ENCODE results near the gene PML. TPM values are rescaled to one million over a fixed set of nuclear protein-coding genes. Genes with fewer than 3 reads are reported as not detected.
"Not testable (repeated sequence)": the region's sequence is repeated elsewhere in the genome, so short reads cannot be mapped to it uniquely, and the experiment has no call there.

PML gene
- total RNA-seq, 1 experiment from 2014 or later: 78.6 TPM

- DNase-seq (ENCODE audit: low read depth): peak; percentile 93
These were observed 35.4 kb upstream of the PML start for GRCh38 chr15:73959012-73959581.

DNA sequence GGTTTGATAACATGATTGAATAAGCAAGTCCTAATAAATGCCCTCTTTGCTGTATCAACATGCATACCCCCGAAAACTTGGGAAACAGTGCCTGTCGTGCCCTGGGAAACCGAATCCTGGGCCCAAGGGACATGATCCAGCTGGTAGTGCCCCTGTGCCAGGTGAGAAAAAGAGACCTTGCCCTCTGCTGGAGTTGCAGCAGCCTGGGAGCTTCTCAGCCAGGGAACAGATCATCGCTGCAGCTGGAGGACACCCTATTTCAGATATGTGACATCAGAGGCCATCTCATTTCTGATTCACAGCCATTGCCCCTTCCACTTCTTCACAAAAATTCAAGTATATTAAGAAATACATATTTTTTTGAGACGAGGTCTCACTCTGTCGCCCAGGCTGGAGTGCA lies 34.7 kb upstream of the PML start:
- DNase-seq (ENCODE audit: low read depth): no peak

DNA sequence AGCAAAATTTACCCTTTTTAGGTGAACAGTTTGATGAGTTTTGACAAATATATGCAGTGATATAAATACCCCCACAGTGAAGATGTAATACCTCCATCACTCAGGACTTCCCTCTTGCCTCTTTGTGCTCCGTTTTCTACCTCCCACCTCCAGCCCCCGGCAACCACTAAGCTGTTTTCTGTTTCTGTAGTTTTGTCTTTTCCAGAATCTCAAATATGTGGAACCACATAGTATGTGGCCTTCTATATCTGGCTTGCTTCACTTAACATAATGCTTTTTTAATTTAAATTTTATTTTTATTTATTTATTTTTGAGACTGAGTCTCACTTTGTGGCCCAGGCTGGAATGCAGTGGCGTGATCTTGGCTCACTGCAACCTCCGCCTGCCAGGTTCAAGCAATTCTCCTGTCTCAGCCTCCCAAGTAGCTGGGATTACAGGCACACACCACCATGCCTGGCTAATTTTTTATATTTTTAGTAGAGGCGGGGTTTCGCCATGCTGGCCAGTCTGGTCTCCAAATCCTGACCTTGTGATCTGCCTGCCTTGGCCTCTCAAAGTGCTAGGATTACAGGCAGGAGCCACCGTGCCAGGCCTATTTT lies 33.9 kb upstream of the PML start:
- DNase-seq (ENCODE audit: low read depth): not testable (repeated sequence)

DNA sequence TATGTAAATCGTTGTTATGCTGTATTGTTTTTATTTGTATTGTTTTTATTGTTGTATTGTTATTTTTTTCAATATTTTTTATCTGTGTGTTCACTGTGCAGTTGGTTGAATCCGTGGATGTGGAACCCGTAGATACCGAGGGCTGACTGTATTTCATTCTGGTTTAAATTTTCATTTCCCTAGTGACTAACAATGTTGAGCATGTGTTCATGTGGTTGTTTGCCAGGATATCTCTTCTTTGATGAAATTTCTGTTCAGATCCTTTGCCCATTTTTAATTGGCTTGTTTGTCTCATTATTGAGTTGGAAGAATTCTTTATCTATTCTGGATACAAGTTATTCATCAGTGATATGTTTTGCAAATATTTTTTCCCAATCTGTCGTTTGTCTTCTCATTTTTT lies 32.1 kb upstream of the PML start:
- peak; percentile 67 for DNase-seq (ENCODE audit: low read depth)

- peak; percentile 81 for DNase-seq (ENCODE audit: low read depth)
These were observed 29.8 kb upstream of the PML start for GRCh38 chr15:73964736-73965093.

DNA sequence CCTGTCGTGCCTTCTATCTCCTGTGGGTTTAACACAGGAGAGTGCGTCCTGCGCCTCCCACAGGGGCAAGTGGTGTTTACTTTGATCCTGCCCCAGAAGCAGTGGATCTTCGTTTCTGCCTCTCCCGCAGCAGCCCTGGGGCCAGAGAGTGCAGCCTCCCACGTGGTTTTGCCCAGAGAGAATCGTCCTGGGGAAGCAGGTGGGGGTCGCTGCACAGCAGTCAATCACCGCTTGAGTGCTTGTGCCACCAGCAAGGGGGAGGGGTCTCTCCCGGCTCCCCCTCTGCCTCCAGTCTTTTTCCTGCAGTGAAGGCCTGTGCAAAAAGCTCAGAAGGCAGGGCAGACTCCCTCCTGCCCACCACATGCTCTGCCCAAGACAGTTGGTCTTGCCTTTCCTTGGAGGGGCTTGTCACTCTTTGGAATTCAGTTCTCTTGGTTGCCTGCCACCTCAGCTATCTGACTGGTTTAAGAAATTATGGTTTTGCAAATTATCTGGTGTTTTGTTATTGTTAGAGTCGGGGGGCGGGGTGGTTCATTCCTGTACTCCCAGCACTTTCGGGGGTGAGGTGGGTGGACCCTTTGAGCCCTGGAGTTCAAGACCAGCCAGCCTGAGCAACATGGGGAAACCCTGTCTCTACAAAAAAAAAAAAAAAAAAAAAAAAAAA lies 29.3 kb upstream of the PML start:
- DNase-seq (ENCODE audit: low read depth): peak; percentile 50

DNA sequence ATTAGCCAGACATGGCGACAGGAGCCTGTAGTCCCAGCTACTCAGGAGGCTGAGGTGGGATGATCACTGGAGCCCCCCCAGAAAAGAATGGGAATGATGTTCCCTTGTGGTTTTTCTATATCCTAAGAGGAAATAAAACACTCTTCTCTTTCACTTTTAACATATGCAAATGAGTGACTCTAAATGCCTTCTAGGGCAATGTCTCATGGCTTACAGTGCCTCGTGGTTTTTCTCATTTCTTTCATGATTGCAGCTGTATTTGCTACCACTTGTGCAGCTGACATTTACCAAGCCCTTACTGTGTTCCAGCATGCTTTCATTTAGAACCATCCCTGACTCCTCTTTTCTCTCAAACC lies 28.8 kb upstream of the PML start:
- DNase-seq (ENCODE audit: low read depth): peak; percentile 79

- DNase-seq (ENCODE audit: low read depth): no peak
These were observed 26.1 kb upstream of the PML start for GRCh38 chr15:73968461-73968860.

- DNase-seq (ENCODE audit: low read depth): no peak
These were observed 25.3 kb upstream of the PML start for GRCh38 chr15:73969151-73969759.

- peak; percentile 82 for DNase-seq (ENCODE audit: low read depth)
These were observed 21.4 kb upstream of the PML start for GRCh38 chr15:73972984-73973682.

GRCh38 chr15:73973683-73974200 lies 20.8 kb upstream of the PML start:
- DNase-seq (ENCODE audit: low read depth): not testable (repeated sequence)

- not testable (repeated sequence) for DNase-seq (ENCODE audit: low read depth)
These were observed 18.9 kb upstream of the PML start for GRCh38 chr15:73975440-73976125.

DNA sequence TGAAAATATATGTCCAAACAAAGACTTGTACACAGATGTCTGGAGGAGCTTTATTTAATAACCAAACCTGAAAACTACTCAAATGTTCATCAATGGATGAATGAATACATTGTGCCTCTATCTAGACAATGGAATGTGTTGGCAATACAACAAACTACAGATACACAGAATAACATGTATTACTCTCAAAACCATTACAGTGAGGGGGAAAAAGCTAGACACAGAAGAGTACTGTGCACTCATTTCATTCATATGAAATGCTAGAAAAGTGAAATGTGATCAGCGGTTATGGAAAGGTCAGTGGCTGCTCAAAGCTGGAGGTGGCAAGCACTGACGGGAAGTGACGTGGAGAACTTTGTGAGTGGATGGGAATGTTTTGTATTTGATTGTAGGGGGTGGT lies 15.6 kb upstream of the PML start:
- DNase-seq (ENCODE audit: low read depth): no peak

GRCh38 chr15:73979636-73980035 lies 14.9 kb upstream of the PML start:
- no peak for DNase-seq (ENCODE audit: low read depth)

- DNase-seq (ENCODE audit: low read depth): no peak
These were observed 12.7 kb upstream of the PML start for GRCh38 chr15:73981761-73982221.

DNA sequence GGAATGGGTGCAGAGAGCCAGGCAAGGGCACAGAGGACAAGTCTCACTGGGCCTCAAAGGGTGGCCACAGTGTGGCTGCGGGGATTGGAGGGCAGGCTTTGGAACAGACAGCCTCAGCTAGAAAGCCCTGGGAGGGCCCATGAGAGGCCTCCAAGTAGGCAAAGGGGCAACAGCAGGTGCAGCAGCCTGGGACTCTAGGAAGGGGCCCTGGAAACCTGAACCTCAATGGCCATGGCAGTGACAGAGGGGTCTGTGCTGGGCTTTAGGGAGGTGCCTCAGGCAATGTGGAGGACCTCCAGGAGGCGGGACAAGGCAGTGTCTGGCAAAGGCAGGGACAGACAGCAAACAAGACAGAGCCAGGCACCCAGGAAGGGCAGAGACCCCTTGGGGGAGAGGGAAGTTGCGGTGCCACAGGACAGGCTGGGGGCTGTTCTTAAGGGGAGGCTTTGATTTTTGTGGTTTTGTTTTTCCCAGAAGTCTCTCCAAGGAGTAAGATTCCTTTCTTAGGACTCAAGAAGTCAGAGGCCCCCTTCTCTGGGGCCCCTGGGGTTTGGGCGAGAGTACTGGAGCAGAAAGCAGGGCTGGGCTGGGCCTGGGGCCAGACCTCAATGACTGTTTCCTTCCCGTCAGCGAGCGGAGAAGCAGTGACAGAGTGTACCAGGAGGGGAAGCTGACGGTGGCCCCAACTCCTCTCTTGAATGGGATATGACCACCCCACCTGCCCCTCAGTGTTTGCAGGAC lies 12.1 kb upstream of the PML start:
- peak; percentile 94 for DNase-seq (ENCODE audit: low read depth)

DNA sequence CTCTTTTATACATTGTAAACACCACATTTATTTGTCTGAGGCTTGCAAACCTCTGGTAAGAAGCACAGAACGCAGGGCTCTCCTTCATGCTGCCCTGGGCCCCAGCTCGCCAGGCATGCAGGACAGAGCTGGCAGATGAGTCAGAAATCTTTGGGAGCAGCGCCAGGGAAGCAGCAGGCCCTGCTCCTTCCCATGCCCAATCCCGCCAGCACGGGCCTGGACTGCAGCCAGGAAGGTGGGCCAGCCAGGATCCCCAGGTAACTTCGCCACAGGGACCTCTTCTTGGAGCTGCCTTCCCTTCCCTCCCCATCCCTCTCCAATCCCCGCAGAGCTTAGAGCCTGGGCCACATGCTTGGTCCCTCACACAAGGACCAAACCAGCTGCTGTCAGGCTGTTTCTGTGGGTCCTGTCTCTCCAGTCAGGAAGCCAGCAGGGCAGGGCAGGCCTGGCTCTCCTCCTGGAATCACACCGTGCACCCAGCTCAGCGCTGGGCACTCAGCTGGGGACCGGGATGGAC lies 11.2 kb upstream of the PML start:
- peak; percentile 86 for DNase-seq (ENCODE audit: low read depth)

DNA sequence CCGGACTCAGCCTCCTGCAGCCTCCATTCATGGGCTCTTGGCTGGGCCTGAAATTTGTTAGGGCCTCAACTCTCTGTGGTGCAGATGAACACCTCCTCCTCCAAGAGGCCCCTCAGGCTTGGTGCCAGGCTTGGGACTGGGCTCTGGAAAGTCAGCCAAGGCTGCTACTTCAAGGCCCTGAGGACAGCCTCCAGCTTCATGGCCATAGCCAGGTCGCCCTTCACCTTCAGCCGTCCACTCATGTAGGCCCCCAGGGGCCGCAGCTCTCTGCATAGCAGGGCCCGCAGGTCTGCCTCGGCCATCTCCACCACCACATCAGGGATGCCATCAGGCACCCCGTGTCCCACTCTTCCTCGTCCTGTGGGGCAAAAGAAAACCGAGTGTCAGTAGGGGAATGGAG lies 10.7 kb upstream of the PML start:
- DNase-seq (ENCODE audit: low read depth): no peak

DNA sequence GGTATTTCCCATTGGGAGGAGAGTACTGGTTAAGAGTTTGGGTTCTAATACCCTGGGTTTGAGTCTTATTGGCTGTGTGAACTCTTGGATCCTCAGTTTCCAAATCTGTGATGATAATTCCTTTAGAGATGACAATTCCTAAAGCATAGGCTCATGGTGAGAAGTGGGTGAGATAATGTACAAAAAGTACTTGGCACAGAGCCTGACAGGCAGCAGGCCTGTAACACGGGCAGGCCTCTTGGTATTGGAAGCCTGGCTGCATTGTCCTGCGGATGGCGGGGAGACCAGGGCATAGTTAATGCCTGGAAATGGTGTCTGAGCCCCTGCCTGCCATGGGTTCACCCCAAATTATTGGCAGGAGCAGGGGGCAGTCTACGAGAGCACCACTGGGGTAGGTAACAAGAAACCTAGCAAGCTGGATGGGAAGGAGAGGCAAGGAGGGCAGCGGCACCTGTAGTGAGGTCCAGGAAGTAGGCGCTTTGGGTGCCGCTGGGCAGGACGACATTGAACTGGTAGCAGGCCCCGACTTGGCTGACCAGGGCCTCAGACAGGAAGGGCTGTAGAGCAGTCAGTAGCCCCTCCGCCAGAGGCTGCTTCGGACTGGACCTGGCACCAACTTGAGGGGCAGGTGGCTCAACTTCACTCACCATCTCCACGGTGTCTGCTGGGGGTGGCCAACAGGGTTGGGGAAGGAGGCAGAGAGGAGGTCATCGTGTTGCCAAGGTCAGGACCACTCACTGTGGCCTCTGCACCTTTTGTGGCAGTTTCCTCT lies 10.1 kb upstream of the PML start:
- no peak for DNase-seq (ENCODE audit: low read depth)

Data from LHCN-M2 (cell line).